Subcutaneous adipose tissue (tissue), 4 donors: ENCODE measurements around the gene AUTS2. TPM values are rescaled to one million over a fixed set of nuclear protein-coding genes. Genes with fewer than 3 reads are reported as not detected.

ENCODE experiments used
- total RNA-seq, 4 donors: library from RNA; depleted of rRNA; stranded (reverse); fragments of >200 nt; gene quantifications; one replicate each; pipeline ENCODE4 v1.1.0, GENCODE V29; 2016
- TF ChIP-seq, protein P1 (sequence below): fragments of 450-650 bp; IDR thresholded peaks from one replicate; pipeline ENCODE4 v1.5.1; 2016; ENCODE audit warnings: low read depth, mild to moderate bottlenecking, control low read depth, antibody characterized with exemption, moderate library complexity

The AUTS2 gene
- total RNA-seq, 4 donors from 2014 or later = 22.4 to 46.9 (median 27.4) TPM

DNA sequence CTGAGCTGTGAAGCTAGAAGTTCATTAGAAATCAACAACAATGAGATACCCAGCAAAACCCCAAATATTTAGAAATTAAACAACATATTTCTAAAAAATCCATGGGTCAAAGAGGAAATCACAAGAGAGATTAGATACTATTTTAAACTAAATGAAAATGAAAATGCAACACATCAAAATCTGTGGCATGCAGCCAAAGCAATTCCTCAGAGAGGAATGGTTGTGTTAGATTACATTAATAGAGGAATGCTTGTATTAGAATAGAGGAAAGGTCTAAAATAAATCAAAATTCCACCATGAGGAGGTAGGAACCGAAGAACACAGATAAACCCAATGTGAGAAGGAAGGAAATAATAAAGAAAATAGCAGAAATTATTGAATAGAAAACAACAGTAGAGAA, 891.5 kb downstream of the AUTS2 start:
- TF ChIP-seq, protein P1, sequence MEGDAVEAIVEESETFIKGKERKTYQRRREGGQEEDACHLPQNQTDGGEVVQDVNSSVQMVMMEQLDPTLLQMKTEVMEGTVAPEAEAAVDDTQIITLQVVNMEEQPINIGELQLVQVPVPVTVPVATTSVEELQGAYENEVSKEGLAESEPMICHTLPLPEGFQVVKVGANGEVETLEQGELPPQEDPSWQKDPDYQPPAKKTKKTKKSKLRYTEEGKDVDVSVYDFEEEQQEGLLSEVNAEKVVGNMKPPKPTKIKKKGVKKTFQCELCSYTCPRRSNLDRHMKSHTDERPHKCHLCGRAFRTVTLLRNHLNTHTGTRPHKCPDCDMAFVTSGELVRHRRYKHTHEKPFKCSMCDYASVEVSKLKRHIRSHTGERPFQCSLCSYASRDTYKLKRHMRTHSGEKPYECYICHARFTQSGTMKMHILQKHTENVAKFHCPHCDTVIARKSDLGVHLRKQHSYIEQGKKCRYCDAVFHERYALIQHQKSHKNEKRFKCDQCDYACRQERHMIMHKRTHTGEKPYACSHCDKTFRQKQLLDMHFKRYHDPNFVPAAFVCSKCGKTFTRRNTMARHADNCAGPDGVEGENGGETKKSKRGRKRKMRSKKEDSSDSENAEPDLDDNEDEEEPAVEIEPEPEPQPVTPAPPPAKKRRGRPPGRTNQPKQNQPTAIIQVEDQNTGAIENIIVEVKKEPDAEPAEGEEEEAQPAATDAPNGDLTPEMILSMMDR = no peak

DNA sequence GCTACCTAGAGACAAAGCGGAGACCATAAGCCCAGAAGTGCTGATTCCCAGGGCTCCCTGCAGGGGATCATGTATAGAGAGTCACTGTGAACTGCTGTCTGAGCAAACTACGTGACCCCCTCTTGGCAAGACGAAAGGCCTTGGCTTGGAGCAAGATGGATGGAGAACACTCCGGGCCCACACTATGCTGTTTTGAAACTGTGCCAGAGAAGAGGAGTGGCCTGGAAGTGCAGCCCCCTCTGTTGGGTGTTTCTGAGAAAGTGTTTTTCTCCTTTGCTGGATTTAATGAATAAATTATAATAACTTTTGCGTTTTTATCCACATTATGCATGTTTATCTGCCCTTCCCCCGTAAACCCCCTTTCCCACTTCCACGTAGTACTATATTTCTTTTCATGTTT, 894.4 kb downstream of the AUTS2 start:
- TF ChIP-seq, protein P1 = no peak

DNA sequence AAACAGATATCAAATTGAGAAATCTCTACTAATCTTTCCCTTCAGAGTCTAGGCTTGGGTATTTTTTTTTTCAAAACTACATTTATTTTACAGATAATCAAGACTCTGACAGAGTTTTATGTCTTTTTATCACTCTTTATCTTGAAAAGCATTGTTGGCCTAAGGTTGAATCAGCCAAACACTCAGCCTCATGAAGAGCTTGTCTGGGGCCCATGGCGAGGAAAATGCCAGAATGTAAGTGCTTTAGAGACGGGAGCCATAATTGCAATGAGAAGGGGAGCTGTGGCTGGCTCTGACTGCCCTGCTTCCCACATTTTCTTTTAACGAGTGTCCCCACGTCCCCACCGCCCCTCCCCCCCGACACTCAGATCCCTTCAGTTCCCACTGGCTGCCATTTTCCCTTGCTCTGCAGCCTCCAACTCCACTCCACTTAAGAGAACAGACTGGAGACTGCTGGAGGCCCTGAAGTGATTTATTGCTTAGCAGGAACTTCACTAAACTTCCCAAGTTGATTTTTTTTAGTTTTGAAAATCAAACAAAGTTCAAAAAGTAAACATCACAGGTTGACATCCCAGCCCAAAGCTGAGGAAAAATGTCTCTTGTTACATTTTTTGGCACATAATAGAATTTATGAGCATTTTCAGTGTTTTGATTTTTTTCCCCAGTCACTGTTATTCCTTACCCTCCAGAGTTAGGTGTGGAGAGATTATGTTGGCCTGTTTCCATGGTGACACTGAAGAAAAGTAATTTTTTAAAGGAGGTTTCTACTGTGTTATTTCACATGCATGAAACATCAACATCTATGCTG, 896.2 kb downstream of the AUTS2 start:
- TF ChIP-seq, protein P1 = no peak

DNA sequence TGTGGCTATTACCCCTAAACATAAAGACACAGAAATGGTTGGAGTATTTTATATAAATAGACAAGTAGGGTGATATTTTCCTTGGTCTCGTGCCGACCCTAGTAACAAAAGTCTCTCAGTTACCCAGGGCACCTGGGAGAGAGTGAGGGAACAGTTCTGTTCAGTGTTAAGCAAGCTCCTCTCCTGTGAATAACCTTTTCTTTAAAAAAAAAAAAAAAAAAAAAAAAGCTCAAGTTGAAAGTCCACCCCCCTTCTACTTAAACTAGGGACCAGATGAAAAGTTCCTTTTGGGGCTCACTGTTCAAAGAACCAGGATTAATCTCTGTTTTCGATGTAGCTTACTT, 896.7 kb downstream of the AUTS2 start:
- TF ChIP-seq, protein P1 = no peak

DNA sequence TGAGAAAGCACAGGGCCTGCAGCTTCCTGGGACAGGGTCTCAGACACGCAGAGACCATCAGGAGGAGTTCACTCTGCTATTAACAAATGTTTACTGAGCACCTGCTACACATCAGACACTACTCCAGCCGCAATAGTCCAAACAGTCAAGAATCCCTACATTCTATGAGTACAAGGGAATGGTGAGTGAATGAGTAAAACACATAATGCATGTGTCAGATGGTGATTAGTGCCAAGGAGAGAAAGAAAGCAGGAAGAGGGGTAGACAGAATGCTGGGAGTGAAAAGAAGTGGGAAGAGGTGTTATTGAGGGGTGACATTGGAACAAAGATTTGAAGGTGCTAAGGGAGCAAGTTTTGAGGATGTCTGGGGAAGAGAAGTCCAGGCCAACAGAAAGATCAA, 899.5 kb downstream of the AUTS2 start:
- TF ChIP-seq, protein P1 = no peak

DNA sequence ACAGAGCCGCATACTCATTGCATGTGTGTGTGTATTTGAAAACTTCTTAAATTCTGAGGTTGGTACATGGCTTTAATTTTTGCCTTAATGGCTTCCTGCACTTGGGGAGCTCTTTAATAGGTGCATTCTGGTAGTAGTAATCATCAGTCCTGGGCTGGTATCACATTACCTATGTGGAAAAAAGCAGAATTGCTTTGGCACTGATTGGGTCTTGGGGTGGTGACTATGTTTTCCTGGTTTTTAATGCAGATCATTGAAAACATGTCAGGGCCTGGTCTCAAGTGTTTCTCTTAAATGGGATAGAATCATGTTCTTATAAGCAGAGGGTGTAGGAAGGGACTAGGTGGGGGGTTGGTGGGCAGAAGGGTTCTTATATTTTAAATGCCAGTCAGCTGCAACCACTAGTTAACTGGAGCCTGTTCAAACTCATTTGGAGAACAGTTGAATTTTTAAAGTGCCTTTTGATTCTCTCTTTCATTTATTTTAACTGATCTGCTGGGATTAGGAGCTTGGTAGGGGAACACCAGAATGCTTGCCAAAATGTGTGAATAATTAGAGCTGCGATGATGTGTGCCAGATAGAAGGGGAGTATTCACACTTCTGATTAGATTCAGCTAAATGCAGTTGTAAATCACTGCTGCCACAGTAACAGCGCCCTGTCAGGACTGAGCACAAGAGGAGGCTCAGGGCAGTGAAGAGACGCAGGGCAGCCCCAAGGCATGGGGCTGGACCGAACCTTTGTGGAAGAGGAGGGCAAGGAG, 900.1 kb downstream of the AUTS2 start:
- TF ChIP-seq, protein P1 = no peak

DNA sequence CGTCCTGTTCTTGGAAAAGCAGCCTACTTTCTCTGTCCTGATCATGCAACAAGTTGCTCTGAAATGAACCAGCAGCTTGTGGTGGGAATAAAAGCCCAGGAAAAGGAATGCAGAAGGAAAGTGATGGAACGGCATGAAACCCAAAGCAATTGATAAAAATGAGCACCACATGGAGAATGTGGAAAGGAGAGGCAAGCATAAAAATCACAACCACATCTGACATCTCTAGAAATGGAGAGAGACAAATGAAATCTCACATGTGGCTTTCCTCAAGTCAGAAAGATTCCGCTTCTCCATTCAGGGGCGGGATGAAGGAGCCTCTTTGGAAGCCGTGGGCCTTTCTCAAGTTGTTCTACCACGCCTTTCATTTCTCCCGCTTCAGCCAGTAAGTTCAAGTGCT, 902.0 kb downstream of the AUTS2 start:
- TF ChIP-seq, protein P1 = no peak
